GM12873 (cell line): ENCODE results near the gene ATXN2.

Source experiments
- CTCF ChIP-seq: IDR thresholded peaks from 2 replicates; pipeline ENCODE4 v1.5.1; 2012; ENCODE audit warnings: low read depth, mild to moderate bottlenecking, moderate library complexity, low read length, control low read depth; ENCODE audit not compliant: insufficient read depth; ENCODE audit errors: missing control alignments

Gene ATXN2

GRCh38 chr12:111417290-111417689 is 181.8 kb downstream of the ATXN2 start:
- TF ChIP-seq CTCF, result no peak

GRCh38 chr12:111414711-111415252 is 184.3 kb downstream of the ATXN2 start:
- TF ChIP-seq CTCF, result no peak

DNA sequence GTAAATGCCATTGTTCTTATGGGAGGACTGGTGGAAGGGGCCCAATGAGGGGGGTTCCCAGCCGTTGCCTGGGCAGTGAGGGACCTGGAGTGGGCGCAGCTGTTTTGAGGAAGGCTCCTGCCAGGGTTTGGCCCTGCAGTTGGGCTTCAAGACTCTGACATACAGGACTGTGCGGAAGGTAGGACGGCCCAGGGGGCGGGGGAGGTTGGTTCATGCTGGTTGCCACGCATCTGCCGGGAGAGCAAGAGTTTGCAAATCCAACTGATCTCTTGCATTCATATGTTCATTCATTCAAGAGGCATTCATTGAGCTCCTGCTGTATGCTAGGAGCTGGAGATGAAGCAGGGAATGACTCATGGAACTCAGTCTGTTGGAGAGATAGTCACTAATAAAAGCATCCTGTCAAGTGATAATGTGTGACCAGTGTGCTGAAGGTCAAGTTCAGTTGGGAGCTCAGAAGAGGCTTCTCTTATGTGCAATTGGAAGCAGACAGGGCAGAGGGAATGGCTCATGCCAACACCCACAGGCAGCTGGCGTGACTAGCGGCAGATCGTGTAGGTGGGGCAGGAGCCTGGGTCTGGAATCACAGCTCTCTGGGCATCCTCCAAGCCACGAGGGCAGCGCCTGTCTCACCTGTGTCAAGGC is 185.6 kb downstream of the ATXN2 start:
- no peak for TF ChIP-seq CTCF

GRCh38 chr12:111412830-111413441 is 186.2 kb downstream of the ATXN2 start:
- no peak for TF ChIP-seq CTCF

- TF ChIP-seq CTCF, result no peak
These were observed 186.9 kb downstream of the ATXN2 start for GRCh38 chr12:111412007-111412829.

- TF ChIP-seq CTCF, result no peak
These were observed 187.8 kb downstream of the ATXN2 start for GRCh38 chr12:111411185-111411764.
